Body of pancreas (tissue), 4 donors: ENCODE results near the gene HOXA13. TPM values are rescaled to one million over a fixed set of nuclear protein-coding genes. Genes with fewer than 3 reads are reported as not detected.

Experiments
- ATAC-seq: fragments of 150-250 bp; one replicate; pipeline ENCODE4 v1.9.1; 2016
- DNase-seq, 4 donors: peaks; one replicate each; pipeline ENCODE4 v3.0.0-alpha.2; 2019
- H3K27ac ChIP-seq, 4 donors: fragments of 200-600 bp; sonication (generic); 1 replicate in 3 of 4; 2 replicates in 1 of 4; pipeline versions ENCODE4 v1.5.1 to v1.6.1; 2016 to 2019; ENCODE audit warnings: mild to moderate bottlenecking in 1 of 4, mixed read lengths in 1 of 4, moderate library complexity in 1 of 4
- H3K27me3 ChIP-seq, 2 donors: fragments of 200-600 bp; sonication (generic); one replicate each; pipeline ENCODE4 v1.6.0; 2016; ENCODE audit warnings: mild to moderate bottlenecking in 1 of 2
- H3K36me3 ChIP-seq, 2 donors: fragments of 200-600 bp; sonication (generic); replicated peaks in 1 of 2; 2 replicates each; pipeline ENCODE4 v1.5.1; 2016; ENCODE audit warnings: low read depth in 2 of 2; ENCODE audit not compliant: insufficient read depth in 1 of 2
- H3K4me1 ChIP-seq: fragments of 200-600 bp; sonication (generic); one replicate; pipeline ENCODE4 v1.6.0; 2016
- H3K4me3 ChIP-seq, 2 donors: fragments of 200-600 bp; sonication (generic); 1 replicate in 1 of 2; 2 replicates in 1 of 2; pipeline ENCODE4 v1.5.1; 2016 to 2019
- H3K9me3 ChIP-seq, 3 donors: fragments of 200-600 bp; sonication (generic); 1 replicate in 2 of 3; 2 replicates in 1 of 3; pipeline ENCODE4 v1.5.1; 2016
- POLR2A ChIP-seq, 3 donors: fragments of 450-650 bp; IDR thresholded peaks; one replicate each; pipeline ENCODE4 v1.6.1; 2016; ENCODE audit warnings: antibody characterized with exemption in 3 of 3, mild to moderate bottlenecking in 2 of 3
- WGBS, 2 donors: methylation state at CpG; one replicate each; pipeline ENCODE4 v1.1.5; 2017; 5-methylcytosine and 5-hydroxymethylcytosine counted together
- intact Hi-C: fragments of 100-400 bp; cut with DNase I; formaldehyde crosslinking; loops from one replicate; pipeline ENCODE4 v1.15.1; 2023
- total RNA-seq, 2 donors: library from RNA; depleted of rRNA; stranded (reverse); fragments of >200 nt; gene quantifications; one replicate each; pipeline ENCODE4 v1.1.0, GENCODE V29; 2016
- TF ChIP-seq, protein P1 (sequence below), 7 experiments: fragments of 450-650 bp in 4 of 7; fragments of 200-600 bp in 3 of 7; sonication (generic) in 3 of 7; IDR thresholded peaks; one replicate each; pipeline ENCODE4 v1.5.1; 2016 to 2019; ENCODE audit warnings: antibody characterized with exemption in 7 of 7

Gene HOXA13
- total RNA-seq, 2 donors from 2014 or later = not detected

DNA sequence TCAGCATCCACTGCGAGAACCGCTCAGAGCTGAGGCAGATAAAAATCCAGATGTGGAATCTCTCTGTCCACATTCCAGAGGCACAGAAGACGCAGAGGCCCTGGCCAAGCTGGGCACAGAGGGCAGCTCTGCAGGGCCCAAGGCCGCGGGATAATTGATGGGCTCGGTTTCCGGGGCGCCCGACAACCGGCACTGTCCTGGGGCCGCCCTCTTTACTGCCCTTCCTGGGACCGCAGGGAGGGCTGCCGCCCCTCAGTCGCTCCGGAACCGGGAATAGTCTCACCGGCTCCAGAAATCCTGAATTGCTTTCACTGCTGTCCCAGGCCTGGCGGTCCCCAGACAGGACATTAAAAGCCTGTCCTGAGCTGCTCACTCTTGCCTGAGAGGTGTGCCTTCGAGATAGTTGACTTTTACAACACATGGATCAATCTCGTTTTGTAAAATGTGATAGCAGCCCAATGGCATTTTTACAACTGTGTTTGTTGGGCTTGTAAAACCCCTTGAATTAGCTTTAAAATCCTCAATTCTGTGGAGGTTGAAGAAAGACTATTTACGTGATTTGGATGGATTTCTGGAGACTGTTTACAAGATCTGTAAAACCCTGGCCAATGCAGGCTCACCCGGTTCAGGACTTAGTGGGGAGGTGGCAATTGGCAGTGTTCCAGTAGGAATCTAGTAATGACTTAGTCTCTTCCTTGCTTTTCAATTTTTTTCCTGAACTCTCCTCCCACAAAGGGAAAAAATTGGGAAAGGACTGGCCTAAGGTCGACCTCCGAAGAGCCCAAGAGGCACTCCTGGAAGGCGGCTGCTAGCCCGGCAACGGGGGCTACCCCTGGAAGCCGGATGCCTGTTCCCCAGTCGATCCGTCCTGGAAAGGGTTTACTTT, 50.9 kb downstream of the HOXA13 start:
- H3K27me3 ChIP-seq = peaks cover 0 to 81% of the 10 kb centered on the region in 2 donors
- TF ChIP-seq POLR2A (IDR thresholded peaks at IDR 0.05) = no peak
- TF ChIP-seq, protein P1, sequence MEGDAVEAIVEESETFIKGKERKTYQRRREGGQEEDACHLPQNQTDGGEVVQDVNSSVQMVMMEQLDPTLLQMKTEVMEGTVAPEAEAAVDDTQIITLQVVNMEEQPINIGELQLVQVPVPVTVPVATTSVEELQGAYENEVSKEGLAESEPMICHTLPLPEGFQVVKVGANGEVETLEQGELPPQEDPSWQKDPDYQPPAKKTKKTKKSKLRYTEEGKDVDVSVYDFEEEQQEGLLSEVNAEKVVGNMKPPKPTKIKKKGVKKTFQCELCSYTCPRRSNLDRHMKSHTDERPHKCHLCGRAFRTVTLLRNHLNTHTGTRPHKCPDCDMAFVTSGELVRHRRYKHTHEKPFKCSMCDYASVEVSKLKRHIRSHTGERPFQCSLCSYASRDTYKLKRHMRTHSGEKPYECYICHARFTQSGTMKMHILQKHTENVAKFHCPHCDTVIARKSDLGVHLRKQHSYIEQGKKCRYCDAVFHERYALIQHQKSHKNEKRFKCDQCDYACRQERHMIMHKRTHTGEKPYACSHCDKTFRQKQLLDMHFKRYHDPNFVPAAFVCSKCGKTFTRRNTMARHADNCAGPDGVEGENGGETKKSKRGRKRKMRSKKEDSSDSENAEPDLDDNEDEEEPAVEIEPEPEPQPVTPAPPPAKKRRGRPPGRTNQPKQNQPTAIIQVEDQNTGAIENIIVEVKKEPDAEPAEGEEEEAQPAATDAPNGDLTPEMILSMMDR (IDR thresholded peaks at IDR 0.05) = no peak
- no peak overlapping the region for H3K4me3 ChIP-seq
- peaks cover 31% of the 10 kb centered on the region for H3K4me1 ChIP-seq
- no peaks in the 10 kb centered on the region for H3K9me3 ChIP-seq
- no peak overlapping the region for H3K27ac ChIP-seq
- WGBS, 2 donors = 22 to 24% methylated on average over 20 to 30 of the region's 30 CpGs
- intact Hi-C loops = no loop called here
- H3K36me3 ChIP-seq = no peaks in the 10 kb centered on the region
- ATAC-seq (no peak), DNase-seq (peak in 1 of 4 donors; percentile 1)

DNA sequence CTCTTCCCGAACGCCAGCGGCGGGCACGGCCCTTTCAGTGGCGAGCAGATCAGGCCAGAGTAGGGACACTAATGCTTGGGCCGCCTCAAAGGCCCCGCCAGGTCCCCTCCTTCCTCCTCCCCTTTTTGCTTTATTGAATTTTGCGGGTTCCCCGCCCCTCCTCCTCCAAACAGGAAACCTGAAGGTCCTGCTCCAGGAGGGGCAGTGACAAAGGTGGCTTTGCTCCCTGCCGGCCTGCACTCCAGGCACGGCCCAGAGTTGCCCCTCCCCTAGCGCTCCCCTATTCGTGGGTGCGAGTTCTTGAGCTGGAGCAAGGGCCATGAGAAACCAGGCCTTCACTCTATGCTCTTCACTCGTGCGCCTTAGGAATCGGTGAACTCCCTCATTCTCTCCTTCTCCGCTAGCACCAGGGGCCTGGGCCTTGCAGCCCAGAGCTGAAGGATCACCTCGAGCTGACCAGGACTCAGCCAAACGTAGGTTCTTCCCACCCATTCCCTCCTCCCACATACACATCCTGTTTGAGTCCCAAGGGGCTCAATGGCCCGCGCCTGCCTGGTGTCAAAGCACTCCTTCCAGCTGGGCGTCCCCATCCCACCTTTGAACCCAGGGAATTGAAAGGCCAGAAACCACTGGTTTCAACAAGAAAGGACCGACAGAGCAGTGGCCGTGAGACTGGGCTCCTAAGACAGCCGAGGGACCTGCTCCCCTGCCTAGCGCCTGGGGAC, 51.7 kb downstream of the HOXA13 start:
- Histone ChIP-seq H3K27me3 (peaks cover 0 to 81% of the 10 kb centered on the region in 2 donors), H3K4me1 (peaks cover 39% of the 10 kb centered on the region), H3K27ac (no peak overlapping the region), H3K4me3 (no peak overlapping the region), H3K36me3 (no peaks in the 10 kb centered on the region), H3K9me3 (no peaks in the 10 kb centered on the region)
- intact Hi-C loops = no loop called here
- ATAC-seq = no peak
- 10 to 22% methylated on average over 20 to 28 of the region's 28 CpGs for WGBS, 2 donors
- DNase-seq = peak in 1 of 4 donors; percentile 2
- TF ChIP-seq, protein P1 (IDR thresholded peaks at IDR 0.05) = no peak
- TF ChIP-seq POLR2A (IDR thresholded peaks at IDR 0.05) = no peak

DNA sequence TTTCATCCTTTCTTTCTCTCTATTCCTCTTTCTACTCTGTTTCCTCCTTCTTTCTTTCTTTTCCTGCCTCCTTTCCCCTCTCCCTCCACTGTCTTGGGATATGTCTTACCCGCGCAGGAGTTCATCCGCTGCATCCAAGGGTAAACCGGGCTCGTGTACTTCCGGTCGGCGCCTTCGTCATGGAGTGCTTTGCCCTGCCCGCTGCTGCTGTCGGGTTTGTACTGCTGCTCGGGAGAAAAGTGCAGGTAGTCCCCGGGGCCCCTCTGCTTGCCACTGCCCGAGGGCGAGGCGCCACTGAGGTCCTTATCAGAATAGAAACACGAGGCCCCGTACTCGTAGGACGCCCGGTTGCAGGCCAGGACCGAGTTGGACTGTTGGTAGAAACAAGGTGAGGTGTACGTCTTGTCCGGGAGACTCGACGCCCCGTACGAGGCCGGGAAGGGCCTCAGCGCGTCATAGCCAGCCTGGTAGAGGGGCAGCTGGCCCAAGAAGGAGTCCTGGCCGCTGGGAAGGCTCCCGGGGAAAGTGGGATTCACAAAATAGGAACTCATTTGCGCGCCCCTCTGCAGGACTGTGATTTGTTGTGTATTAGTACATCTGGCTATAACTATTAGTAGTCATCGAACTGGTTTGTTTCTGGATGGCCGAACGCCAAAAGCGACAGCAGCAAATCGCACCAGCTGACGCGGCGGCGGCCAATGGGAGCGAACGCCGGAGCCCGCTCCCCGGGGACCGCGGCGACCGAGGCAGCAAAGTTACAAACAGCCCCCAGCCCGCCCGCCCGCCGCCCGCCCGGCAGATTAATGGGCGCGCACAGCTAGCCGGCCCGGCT, 52.5 kb downstream of the HOXA13 start, which contains the start of gene HOXA6:
Gene HOXA6, minus strand, starts transcription at position 576 of the 832 bp plus-strand sequence. Its CDS starts 25 bp downstream, at position 551.
- Histone ChIP-seq H3K27me3 (peaks cover 0 to 79% of the 10 kb centered on the region in 2 donors), H3K4me1 (peaks cover 45% of the 10 kb centered on the region), H3K27ac (no peak within 1 kb of the TSS), H3K4me3 (no peak within 1 kb of the TSS), H3K9me3 (no peaks in the 10 kb centered on the region), H3K36me3 (no peaks in the 10 kb centered on the region)
- WGBS, 2 donors = 9 to 11% methylated on average over 45 to 59 of the region's 63 CpGs
- intact Hi-C loops = no loop called here
- ATAC-seq = no peak
- TF ChIP-seq POLR2A (IDR thresholded peaks at IDR 0.05) = no peak
- TF ChIP-seq, protein P1 (IDR thresholded peaks at IDR 0.05) = no peak
- DNase-seq = peak; percentile 49 to 71 (median 58)

DNA sequence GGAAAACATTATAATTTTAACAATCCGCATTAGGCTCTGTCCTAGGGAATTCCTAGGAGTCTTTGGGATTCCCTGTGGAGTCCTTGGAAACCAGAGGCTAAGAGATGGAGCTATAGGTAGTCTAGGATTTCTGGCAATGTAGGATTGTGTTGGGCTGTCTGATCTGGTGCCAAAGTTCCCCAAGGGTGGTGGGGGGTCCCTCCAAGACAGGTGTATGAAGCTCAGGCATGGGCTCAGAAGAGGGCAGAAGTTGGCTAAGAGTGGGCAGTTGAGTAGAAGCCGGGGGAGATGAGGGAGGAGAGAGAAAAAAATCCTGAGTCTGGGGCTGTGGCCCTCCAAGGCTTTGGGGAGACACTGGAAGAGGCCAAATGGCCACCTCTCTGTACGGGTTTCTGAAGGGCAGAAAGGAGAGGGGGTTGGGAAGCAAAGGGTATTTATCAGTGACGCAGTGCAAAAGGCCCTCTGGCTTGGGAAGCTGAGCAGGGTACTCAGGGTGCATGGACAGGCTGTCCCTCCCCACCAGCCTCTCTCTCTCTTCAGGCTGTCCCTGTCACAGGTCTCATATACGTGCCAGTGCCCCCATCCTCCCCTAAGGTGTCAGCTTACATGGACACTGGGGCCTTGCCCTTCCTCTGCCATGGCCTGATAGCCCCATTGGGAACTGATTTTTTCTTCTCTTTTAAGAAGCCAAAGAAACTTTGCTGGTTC, 53.2 kb downstream of the HOXA13 start:
- no peak overlapping the region for H3K4me3 ChIP-seq
- TF ChIP-seq, protein P1 (IDR thresholded peaks at IDR 0.05) = no peak
- TF ChIP-seq POLR2A (IDR thresholded peaks at IDR 0.05) = no peak
- 37 to 44% methylated on average over 5 of the region's 5 CpGs for WGBS, 2 donors
- H3K36me3 ChIP-seq = no peaks in the 10 kb centered on the region
- H3K4me1 ChIP-seq = peaks cover 46% of the 10 kb centered on the region
- H3K27ac ChIP-seq = no peak overlapping the region
- intact Hi-C loops = no loop called here
- DNase-seq (no peak), ATAC-seq (no peak)
- no peaks in the 10 kb centered on the region for H3K9me3 ChIP-seq
- peaks cover 0 to 79% of the 10 kb centered on the region in 2 donors for H3K27me3 ChIP-seq
